Measurements from ENCODE around the gene TP53AIP1. TPM values are rescaled to one million over a fixed set of nuclear protein-coding genes. Genes with fewer than 3 reads are reported as not detected.

Gene TP53AIP1
- total and polyA plus RNA-seq, 10 of the 15 experiments (the other 5 are each of a cell fraction or from before 2014, with no cell fraction given) = 0.01 TPM; not detected in 9

GRCh38 chr11:128956401-128957201 lies 13.9 kb upstream of the TP53AIP1 start:
- ATAC-seq (peak; percentile 90), FAIRE-seq (peak; percentile 82), DNase-seq (ENCODE audit: low read depth, low spot score) (peak; percentile 45)
- CTCF ChIA-PET = interaction anchor here (0.6 to 20.8 kb wide), 43 partner anchors 9 to 1182 kb away, joined by 3 to 480 read pairs (median 4); partner anchors contain the start of gene KCNJ5
- no TSS peak for BruUV-seq (replicated peaks)
- H3K27ac ChIP-seq (ENCODE audit: control insufficient read depth, insufficient read depth) = no peak overlapping the region
- H3K27me3 ChIP-seq (replicated peaks in 1 of 2; ENCODE audit: control insufficient read depth in 2 of 2, insufficient read depth in 2 of 2, low read length in 1 of 2) = peaks cover 0 to 6% of the 10 kb centered on the region in 2 experiments; a peak in 1 of 4 replicates
- H3K4me2 ChIP-seq (ENCODE audit: control insufficient read depth, insufficient read depth) = no peak overlapping the region
- H4K20me1 ChIP-seq (ENCODE audit: control insufficient read depth, insufficient read depth) = no peaks in the 10 kb centered on the region
- H3K36me3 ChIP-seq (ENCODE audit: control insufficient read depth in 2 of 2, insufficient read depth in 2 of 2, low read length in 1 of 2) = no peaks in the 10 kb centered on the region
- H3K79me2 ChIP-seq (ENCODE audit: control insufficient read depth, insufficient read depth, low read length) = no peaks in the 10 kb centered on the region
- H3K4me3 ChIP-seq = no peak overlapping the region
- POLR2A ChIA-PET = interaction anchor here (0.6 to 1.3 kb wide), 2 partner anchors 72 to 107 kb away, joined by 3 to 5 read pairs; no protein-coding TSS in a partner anchor
- intact Hi-C loops (cut with micrococcal nuclease; ENCODE audit: unreplicated experiment) = loop anchor here (1.0 to 5.0 kb wide), 3 partner anchors 72 to 784 kb away; no protein-coding TSS in a partner anchor
- H3K9ac ChIP-seq (ENCODE audit: control insufficient read depth, insufficient read depth, low read length) = no peak overlapping the region
- no peaks in the 10 kb centered on the region for H3K9me3 ChIP-seq (replicated peaks; ENCODE audit: control insufficient read depth, insufficient read depth, low read length)
- 51% methylated on average over 8 of the region's 8 CpGs for whole genome bisulfite sequencing (ENCODE audit: insufficient coverage, insufficient replicate concordance, low lambda C conversion rate, missing lambda C conversion rate)
- SMC1A ChIA-PET (ENCODE audit: uncharacterized antibody, unreplicated experiment) = interaction anchor here (0.6 to 14.9 kb wide), 20 partner anchors 9 to 929 kb away, joined by 3 to 249 read pairs (median 3); partner anchors contain the start of gene KCNJ5
- no peak overlapping the region for H2AFZ ChIP-seq (ENCODE audit: control insufficient read depth, low read depth, low read length)
- RAD21 ChIA-PET (ENCODE audit: unreplicated experiment) = interaction anchor here (0.6 to 5.3 kb wide), 20 partner anchors 9 to 799 kb away, joined by 3 to 109 read pairs (median 4); no protein-coding TSS in a partner anchor
- in situ Hi-C loops (cut with MboI) = loop anchor here (5.0 kb wide), 1 partner anchor 69 kb away; no protein-coding TSS in a partner anchor
- no peaks in the 10 kb centered on the region for H3K4me1 ChIP-seq (ENCODE audit: control insufficient read depth, insufficient read depth, low read length)
- peak; percentile 13; the same call in 1 of the 2 replicates for TF ChIP-seq RUNX3 (IDR thresholded peaks at IDR 0.05; ENCODE audit: low read length)
- TF ChIP-seq, protein P1, sequence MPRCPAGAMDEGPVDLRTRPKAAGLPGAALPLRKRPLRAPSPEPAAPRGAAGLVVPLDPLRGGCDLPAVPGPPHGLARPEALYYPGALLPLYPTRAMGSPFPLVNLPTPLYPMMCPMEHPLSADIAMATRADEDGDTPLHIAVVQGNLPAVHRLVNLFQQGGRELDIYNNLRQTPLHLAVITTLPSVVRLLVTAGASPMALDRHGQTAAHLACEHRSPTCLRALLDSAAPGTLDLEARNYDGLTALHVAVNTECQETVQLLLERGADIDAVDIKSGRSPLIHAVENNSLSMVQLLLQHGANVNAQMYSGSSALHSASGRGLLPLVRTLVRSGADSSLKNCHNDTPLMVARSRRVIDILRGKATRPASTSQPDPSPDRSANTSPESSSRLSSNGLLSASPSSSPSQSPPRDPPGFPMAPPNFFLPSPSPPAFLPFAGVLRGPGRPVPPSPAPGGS (IDR thresholded peaks at IDR 0.05; ENCODE audit: borderline replicate concordance, insufficient read depth, low read depth, low read length, poor library complexity, severe bottlenecking) = no peak
- no peak for TF ChIP-seq BRCA1 (IDR thresholded peaks at IDR 0.05; ENCODE audit: low read depth, low read length)
- peak; percentile 94 for TF ChIP-seq SMC3 (IDR thresholded peaks at IDR 0.05; ENCODE audit: borderline replicate concordance, low read length)
- TF ChIP-seq CBFB (IDR thresholded peaks at IDR 0.05; ENCODE audit: low read depth) = no peak
- no peak for TF ChIP-seq ZNF622 (IDR thresholded peaks at IDR 0.05)
- peak; percentile 65 to 79 (median 76) for TF ChIP-seq CTCF (IDR thresholded peaks at IDR 0.05 in 2 of 3, conservative IDR thresholded peaks at IDR 0.05 in 1 of 3; ENCODE audit: control insufficient read depth in 2 of 3, extremely low read depth in 1 of 3, insufficient read depth in 1 of 3, low read depth in 3 of 3, low read length in 3 of 3)
- no peak for TF ChIP-seq MYC (IDR thresholded peaks at IDR 0.05; ENCODE audit: insufficient read depth, insufficient read length, insufficient replicate concordance, low read length, severe bottlenecking)
- no peak for TF ChIP-seq DPF2 (IDR thresholded peaks at IDR 0.05)
- TF ChIP-seq EGR1 (IDR thresholded peaks at IDR 0.05; ENCODE audit: borderline replicate concordance in 1 of 2, low read depth in 2 of 2, low read length in 2 of 2) = no peak
- no peak for TF ChIP-seq E2F4 (IDR thresholded peaks at IDR 0.05; ENCODE audit: low read depth, low read length)
- TF ChIP-seq RAD21 (IDR thresholded peaks at IDR 0.05; ENCODE audit: insufficient read depth, low read depth, low read length) = peak; percentile 78
- no peak for TF ChIP-seq HSF1 (IDR thresholded peaks at IDR 0.05; ENCODE audit: low read depth, low read length)
- TF ChIP-seq NR2F1 (conservative IDR thresholded peaks at IDR 0.05) = no peak
- TF ChIP-seq, protein P2, sequence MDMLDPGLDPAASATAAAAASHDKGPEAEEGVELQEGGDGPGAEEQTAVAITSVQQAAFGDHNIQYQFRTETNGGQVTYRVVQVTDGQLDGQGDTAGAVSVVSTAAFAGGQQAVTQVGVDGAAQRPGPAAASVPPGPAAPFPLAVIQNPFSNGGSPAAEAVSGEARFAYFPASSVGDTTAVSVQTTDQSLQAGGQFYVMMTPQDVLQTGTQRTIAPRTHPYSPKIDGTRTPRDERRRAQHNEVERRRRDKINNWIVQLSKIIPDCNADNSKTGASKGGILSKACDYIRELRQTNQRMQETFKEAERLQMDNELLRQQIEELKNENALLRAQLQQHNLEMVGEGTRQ (IDR thresholded peaks at IDR 0.05; ENCODE audit: borderline replicate concordance, low read depth, low read length) = no peak

Data from GM12878 (cell line).